Measurements from ENCODE around the gene ODF2.
A peak's percentile ranks its signal among the peaks of the same experiment; 100 is the strongest.
"Not testable (repeated sequence)": the region's sequence is repeated elsewhere in the genome, so short reads cannot be mapped to it uniquely, and the experiment has no call there.

The ODF2 gene

DNA sequence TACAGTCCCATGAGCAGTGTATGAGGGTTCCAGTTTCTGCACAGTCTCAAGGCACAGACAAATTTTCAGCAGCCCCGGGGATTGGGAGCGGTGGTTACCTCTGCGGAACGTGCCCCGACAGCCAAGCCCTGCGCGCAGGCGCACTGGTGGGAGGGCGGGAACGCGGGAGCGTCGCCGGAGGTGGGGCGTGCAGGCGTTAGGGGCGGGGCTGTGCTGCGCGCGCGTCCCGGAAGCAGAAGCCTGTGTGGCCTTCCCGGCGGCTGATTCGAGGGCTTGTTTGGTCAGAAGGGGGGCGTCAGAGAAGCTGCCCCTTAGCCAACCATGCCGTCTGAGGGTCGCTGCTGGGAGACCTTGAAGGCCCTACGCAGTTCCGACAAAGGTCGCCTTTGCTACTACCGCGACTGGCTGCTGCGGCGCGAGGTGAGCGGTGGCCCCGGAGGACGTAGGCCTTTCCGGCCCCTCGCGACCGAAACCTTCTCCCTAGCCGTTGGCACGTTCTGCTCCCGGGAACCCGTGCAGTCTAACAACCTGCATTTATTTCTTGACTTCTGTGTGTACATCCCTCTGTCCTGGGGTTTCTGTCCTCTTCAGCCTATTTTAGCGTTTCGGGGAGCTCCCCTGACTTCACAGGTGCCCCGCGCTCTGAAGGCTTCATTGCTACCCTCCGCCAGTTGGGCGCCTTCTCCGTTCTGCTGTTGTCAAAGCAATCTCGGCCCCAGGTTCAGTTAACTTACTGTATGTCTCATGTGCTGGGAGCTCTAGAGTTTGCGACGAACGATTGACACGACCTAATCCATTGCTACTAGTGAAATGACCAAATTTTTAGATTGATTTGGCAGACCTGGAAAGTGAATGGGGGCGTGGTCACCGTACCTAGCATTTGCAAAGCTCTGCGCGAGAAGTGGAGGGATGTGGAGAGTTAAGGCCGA is 48.9 kb downstream of the ODF2 start, which contains the start of gene GLE1:
TSS of gene GLE1 (plus strand) at position 235 of the 929 bp plus-strand sequence. CDS start at position 322, 87 bp downstream.
- Mint-ChIP-seq H3K9me3 (no peaks in the 10 kb centered on the region), H3K27ac (peak within 1 kb of the TSS; percentile 96), H3K4me1 (peaks cover 10% of the 10 kb centered on the region), H3K27me3 (no peaks in the 10 kb centered on the region), H3K4me3 (peak within 1 kb of the TSS; percentile 100), H3K36me3 (peaks cover 9% of the 10 kb centered on the region)
- DNase-seq (ENCODE audit: low spot score in 2 of 2) (peak; percentile 95 to 96), ATAC-seq (ENCODE audit: low read depth) (peak; percentile 93)

GRCh38 chr9:128505414-128505765 is 49.6 kb downstream of the ODF2 start:
- DNase-seq (ENCODE audit: low spot score in 2 of 2) = no peak
- Mint-ChIP-seq H3K4me1 (peaks cover 10% of the 10 kb centered on the region), H3K27me3 (no peaks in the 10 kb centered on the region), H3K4me3 (peak overlapping the region; percentile 100), H3K9me3 (no peaks in the 10 kb centered on the region), H3K27ac (peak overlapping the region; percentile 96), H3K36me3 (peaks cover 4% of the 10 kb centered on the region)
- ATAC-seq (ENCODE audit: low read depth) = no peak

DNA sequence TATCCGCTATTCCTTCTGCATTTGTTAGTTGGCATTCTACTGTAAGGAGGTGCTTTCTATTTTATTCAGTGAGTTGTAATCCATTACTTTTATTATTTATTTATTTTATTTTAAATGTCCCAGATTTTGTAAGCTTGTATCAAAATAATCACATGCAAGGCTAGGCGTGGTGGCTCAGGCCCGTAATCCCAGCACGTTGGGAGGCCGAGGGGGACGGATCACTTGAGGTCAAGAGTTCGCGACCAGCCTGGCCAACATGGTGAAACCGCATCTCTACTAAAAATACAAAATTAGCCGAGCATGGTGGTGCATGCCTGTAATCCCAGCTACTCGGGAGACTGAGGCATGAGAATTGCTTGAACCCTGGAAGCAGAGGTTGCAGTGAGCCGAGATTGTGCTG is 50.1 kb downstream of the ODF2 start:
- H3K4me3 Mint-ChIP-seq = peak overlapping the region; percentile 43
- H3K9me3 Mint-ChIP-seq; ATAC-seq (ENCODE audit: low read depth); H3K27ac Mint-ChIP-seq; H3K4me1 Mint-ChIP-seq; DNase-seq (ENCODE audit: low spot score in 2 of 2); H3K27me3 Mint-ChIP-seq; H3K36me3 Mint-ChIP-seq: not testable (repeated sequence)

GRCh38 chr9:128512820-128513219 is 57.0 kb downstream of the ODF2 start:
- no peaks in the 10 kb centered on the region for H3K27me3 Mint-ChIP-seq
- no peak overlapping the region for H3K4me3 Mint-ChIP-seq
- peaks cover 6% of the 10 kb centered on the region for H3K4me1 Mint-ChIP-seq
- H3K27ac Mint-ChIP-seq = no peak overlapping the region
- H3K36me3 Mint-ChIP-seq = peaks cover 17% of the 10 kb centered on the region
- ATAC-seq (ENCODE audit: low read depth) (no peak), DNase-seq (ENCODE audit: low spot score in 2 of 2) (no peak)
- H3K9me3 Mint-ChIP-seq = no peaks in the 10 kb centered on the region

DNA sequence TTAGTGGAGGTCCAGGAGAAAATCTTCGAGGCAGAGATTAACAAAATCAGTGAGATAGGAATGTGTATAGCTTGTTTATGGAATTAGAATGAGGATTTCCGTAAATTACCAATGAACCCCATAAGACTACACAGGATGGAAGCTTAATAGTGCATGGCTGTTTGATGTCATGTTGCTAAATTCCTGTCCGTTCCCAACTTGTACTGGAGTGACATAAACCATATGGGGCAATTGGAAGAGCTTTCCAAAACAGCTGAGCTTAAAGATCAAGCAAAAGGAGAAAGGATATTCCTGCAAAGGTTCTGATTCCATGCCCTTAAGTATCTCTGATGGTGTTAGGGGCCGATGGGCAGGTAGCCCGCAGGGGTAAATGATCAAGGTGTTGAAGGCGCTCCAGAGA is 66.2 kb downstream of the ODF2 start:
- Mint-ChIP-seq H3K4me1 (no peaks in the 10 kb centered on the region), H3K9me3 (no peaks in the 10 kb centered on the region), H3K27ac (no peak overlapping the region), H3K4me3 (no peak overlapping the region), H3K27me3 (no peaks in the 10 kb centered on the region), H3K36me3 (peaks cover 40% of the 10 kb centered on the region)
- ATAC-seq (ENCODE audit: low read depth) (no peak), DNase-seq (ENCODE audit: low spot score in 2 of 2) (no peak)

DNA sequence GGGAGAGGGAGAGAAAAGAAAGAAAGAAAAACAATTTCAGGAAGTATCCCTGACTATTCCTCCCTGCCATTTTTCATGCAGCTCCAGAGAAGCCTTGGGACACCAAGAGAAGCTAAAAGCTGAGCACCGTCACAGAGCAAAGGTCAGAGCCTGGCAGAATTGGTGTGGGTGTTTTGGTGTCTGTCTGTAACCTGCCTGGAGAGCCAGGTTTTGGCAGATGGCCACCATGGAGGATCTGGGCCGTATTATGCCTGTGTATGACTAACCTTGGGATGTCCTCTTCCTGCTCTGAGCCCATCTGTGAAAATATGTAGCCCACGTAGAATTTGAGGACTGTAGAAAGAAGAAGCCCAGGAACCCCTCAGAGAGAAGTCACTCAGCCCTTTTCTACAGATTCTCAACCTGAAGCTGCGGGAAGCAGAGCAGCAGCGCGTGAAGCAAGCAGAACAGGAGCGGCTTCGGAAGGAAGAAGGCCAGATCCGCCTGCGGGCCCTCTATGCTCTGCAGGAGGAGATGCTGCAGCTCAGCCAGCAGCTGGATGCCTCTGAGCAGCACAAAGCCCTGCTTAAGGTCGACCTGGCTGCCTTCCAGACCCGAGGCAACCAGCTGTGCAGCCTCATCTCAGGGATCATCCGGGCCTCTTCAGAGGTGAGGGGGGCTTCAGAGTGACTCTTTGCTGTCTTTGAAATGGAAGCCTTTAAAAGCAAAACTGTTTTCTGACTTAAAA is 67.6 kb downstream of the ODF2 start:
- no peaks in the 10 kb centered on the region for H3K27me3 Mint-ChIP-seq
- no peaks in the 10 kb centered on the region for H3K4me1 Mint-ChIP-seq
- H3K27ac Mint-ChIP-seq = no peak overlapping the region
- peaks cover 32% of the 10 kb centered on the region for H3K36me3 Mint-ChIP-seq
- H3K4me3 Mint-ChIP-seq = no peak overlapping the region
- DNase-seq (ENCODE audit: low spot score in 2 of 2) = no peak
- no peaks in the 10 kb centered on the region for H3K9me3 Mint-ChIP-seq
- ATAC-seq (ENCODE audit: low read depth) = no peak

DNA sequence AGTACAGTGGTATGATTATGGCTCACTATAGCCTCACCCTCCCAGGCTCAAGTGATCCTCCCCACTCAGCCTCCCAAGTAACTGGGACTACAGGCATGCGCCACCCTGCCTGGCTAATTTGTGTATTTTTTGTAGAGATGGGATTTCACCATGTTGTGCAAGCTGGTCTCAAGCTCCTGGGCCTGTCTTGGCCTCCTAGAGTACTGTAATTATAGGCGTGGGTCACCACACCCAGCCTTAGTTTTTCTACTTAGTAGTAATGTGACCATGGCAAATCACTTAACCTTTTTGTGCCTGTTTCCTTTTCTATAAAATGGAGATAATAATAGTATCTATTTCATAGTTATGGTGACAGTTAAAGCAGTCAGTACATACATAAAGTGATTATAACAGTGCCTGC is 70.9 kb downstream of the ODF2 start:
- H3K9me3 Mint-ChIP-seq = no peaks in the 10 kb centered on the region
- H3K4me1 Mint-ChIP-seq = no peaks in the 10 kb centered on the region
- no peaks in the 10 kb centered on the region for H3K27me3 Mint-ChIP-seq
- ATAC-seq (ENCODE audit: low read depth) = no peak
- peaks cover 29% of the 10 kb centered on the region for H3K36me3 Mint-ChIP-seq
- H3K4me3 Mint-ChIP-seq = no peak overlapping the region
- DNase-seq (ENCODE audit: low spot score in 2 of 2) = no peak
- H3K27ac Mint-ChIP-seq = no peak overlapping the region

- Mint-ChIP-seq H3K27me3 (no peaks in the 10 kb centered on the region), H3K27ac (no peak overlapping the region), H3K36me3 (peaks cover 22% of the 10 kb centered on the region), H3K4me3 (no peak overlapping the region), H3K9me3 (no peaks in the 10 kb centered on the region), H3K4me1 (no peaks in the 10 kb centered on the region)
- no peak for ATAC-seq (ENCODE audit: low read depth)
- no peak for DNase-seq (ENCODE audit: low spot score in 2 of 2)
Measured at GRCh38 chr9:128528445-128529160, 72.8 kb downstream of the ODF2 start.

GRCh38 chr9:128529191-128529590 is 73.4 kb downstream of the ODF2 start:
- DNase-seq (ENCODE audit: low spot score in 2 of 2) (no peak), ATAC-seq (ENCODE audit: low read depth) (no peak)
- Mint-ChIP-seq H3K27me3 (no peaks in the 10 kb centered on the region), H3K9me3 (no peaks in the 10 kb centered on the region), H3K4me3 (no peak overlapping the region), H3K27ac (no peak overlapping the region), H3K4me1 (no peaks in the 10 kb centered on the region), H3K36me3 (peaks cover 22% of the 10 kb centered on the region)

- H3K9me3 Mint-ChIP-seq = no peaks in the 10 kb centered on the region
- DNase-seq (ENCODE audit: low spot score in 2 of 2) = no peak
- no peaks in the 10 kb centered on the region for H3K4me1 Mint-ChIP-seq
- H3K4me3 Mint-ChIP-seq = no peak overlapping the region
- H3K27me3 Mint-ChIP-seq = no peaks in the 10 kb centered on the region
- H3K36me3 Mint-ChIP-seq = peaks cover 20% of the 10 kb centered on the region
- H3K27ac Mint-ChIP-seq = no peak overlapping the region
- ATAC-seq (ENCODE audit: low read depth) = no peak
Measured at GRCh38 chr9:128532581-128532980, 76.8 kb downstream of the ODF2 start.

- no peak for ATAC-seq (ENCODE audit: low read depth)
- Mint-ChIP-seq H3K27me3 (no peaks in the 10 kb centered on the region), H3K27ac (no peak overlapping the region), H3K4me1 (no peaks in the 10 kb centered on the region), H3K4me3 (no peak overlapping the region), H3K9me3 (no peaks in the 10 kb centered on the region), H3K36me3 (peaks cover 25% of the 10 kb centered on the region)
- no peak for DNase-seq (ENCODE audit: low spot score in 2 of 2)
Measured at GRCh38 chr9:128540634-128541360, 85.0 kb downstream of the ODF2 start.

DNA sequence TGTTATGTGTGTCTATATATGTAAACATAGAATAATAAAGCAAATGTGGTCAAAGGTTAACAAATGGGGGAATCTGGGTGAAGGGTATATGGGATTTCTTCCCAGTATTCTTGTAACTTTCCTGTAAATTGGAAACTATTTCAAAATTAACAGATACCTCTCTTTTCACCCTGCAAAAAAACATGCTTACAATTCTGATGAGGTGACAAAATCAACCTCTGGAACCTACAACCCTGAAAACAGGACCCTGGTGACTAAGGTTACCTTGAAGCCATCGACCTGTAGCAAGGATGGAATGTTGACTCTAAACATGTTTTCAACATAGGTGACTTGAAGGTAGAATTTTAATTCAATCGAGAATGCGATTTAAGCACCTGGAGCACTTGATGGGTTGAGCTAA is 90.7 kb downstream of the ODF2 start:
- no peaks in the 10 kb centered on the region for H3K9me3 Mint-ChIP-seq
- ATAC-seq (ENCODE audit: low read depth) (no peak), DNase-seq (ENCODE audit: low spot score in 2 of 2) (no peak)
- peaks cover 6% of the 10 kb centered on the region for H3K4me1 Mint-ChIP-seq
- H3K4me3 Mint-ChIP-seq = no peak overlapping the region
- peaks cover 5% of the 10 kb centered on the region for H3K36me3 Mint-ChIP-seq
- no peak overlapping the region for H3K27ac Mint-ChIP-seq
- H3K27me3 Mint-ChIP-seq = no peaks in the 10 kb centered on the region

DNA sequence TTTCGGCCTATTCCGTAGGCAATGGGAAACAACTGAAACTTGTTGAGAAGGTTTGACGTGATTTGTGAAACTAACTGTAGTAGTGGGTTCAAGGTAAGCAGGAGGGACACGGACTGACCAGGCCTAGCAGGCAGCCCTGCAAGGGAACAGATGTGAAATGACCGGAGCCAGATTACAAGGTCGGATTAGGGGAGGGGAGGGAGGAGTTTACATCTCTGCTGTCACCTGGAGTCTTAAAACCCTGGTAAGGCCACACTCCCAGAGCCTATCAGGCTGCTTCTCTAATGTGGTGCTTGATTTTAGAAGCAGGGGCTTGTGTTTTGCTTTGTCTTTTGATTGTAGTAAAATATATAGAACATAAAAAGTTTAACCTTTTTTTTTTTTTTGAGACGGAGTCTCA is 93.1 kb downstream of the ODF2 start:
- H3K9me3 Mint-ChIP-seq = no peaks in the 10 kb centered on the region
- no peaks in the 10 kb centered on the region for H3K36me3 Mint-ChIP-seq
- ATAC-seq (ENCODE audit: low read depth) (no peak), DNase-seq (ENCODE audit: low spot score in 2 of 2) (no peak)
- H3K4me1 Mint-ChIP-seq = peaks cover 11% of the 10 kb centered on the region
- H3K27me3 Mint-ChIP-seq = no peaks in the 10 kb centered on the region
- no peak overlapping the region for H3K4me3 Mint-ChIP-seq
- no peak overlapping the region for H3K27ac Mint-ChIP-seq

All from memory B cell (primary cell).